Muscle layer of colon (tissue), 2 donors: ENCODE results near the gene SPEF2.
"Not testable (repeated sequence)": the region's sequence is repeated elsewhere in the genome, so short reads cannot be mapped to it uniquely, and the experiment has no call there.

Experiments used
- H3K27ac ChIP-seq: one replicate; pipeline ENCODE4 v1.7.0; 2013; ENCODE audit warnings: low read depth, mild to moderate bottlenecking, low read length, moderate library complexity
- H3K27me3 ChIP-seq, 2 donors: one replicate each; pipeline ENCODE4 v1.7.0; 2013; ENCODE audit warnings: low read length in 2 of 2, mild to moderate bottlenecking in 2 of 2; ENCODE audit not compliant: insufficient read depth in 2 of 2, control insufficient read depth in 1 of 2
- H3K36me3 ChIP-seq: one replicate; pipeline ENCODE4 v1.7.0; 2013; ENCODE audit warnings: mild to moderate bottlenecking, low read length; ENCODE audit not compliant: insufficient read depth
- H3K4me1 ChIP-seq: one replicate; pipeline ENCODE4 v1.7.0; 2013; ENCODE audit warnings: mild to moderate bottlenecking, low read length; ENCODE audit not compliant: insufficient read depth
- H3K4me3 ChIP-seq, 2 donors: one replicate each; pipeline ENCODE4 v1.7.0; 2013; ENCODE audit warnings: low read length in 2 of 2, low read depth in 1 of 2, mild to moderate bottlenecking in 1 of 2, moderate library complexity in 1 of 2
- H3K9ac ChIP-seq: one replicate; pipeline ENCODE4 v1.7.0; 2013; ENCODE audit warnings: low read length
- H3K9me3 ChIP-seq: one replicate; pipeline ENCODE4 v1.7.0; 2013; ENCODE audit warnings: mild to moderate bottlenecking, low read length
- donor health status: abdominal sarcoma.
- donor health status: Adenocarcinoma of cecum.

Gene SPEF2

DNA sequence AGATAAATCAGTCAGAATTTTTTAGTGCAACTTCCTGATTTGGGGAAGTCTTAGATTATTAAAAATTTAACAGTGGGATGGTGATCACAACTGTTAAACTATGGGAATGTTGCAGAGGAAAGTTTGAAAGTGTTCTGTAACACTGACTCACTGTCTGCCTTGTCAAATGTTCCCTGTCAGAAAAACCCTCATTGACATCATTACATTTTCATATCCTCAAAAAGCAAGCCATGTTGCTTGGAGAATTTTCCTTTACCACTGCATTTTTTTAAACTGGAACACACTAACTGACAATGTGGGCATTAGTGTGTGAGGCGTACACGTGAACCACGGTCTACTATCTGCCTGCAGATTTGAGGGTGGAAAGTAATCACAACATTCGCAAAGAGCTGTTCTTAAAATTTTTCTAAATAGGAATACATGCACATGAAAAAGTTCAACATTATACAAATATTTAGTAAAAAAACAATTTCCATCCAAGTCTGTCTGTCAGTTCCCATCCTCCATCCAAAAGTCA lies 210.5 kb downstream of the SPEF2 start:
- Histone ChIP-seq H3K27ac (no peak overlapping the region), H3K9ac (no peak overlapping the region), H3K36me3 (no peaks in the 10 kb centered on the region), H3K4me1 (no peaks in the 10 kb centered on the region), H3K4me3 (no peak overlapping the region), H3K9me3 (no peaks in the 10 kb centered on the region), H3K27me3 (no peaks in the 10 kb centered on the region)

DNA sequence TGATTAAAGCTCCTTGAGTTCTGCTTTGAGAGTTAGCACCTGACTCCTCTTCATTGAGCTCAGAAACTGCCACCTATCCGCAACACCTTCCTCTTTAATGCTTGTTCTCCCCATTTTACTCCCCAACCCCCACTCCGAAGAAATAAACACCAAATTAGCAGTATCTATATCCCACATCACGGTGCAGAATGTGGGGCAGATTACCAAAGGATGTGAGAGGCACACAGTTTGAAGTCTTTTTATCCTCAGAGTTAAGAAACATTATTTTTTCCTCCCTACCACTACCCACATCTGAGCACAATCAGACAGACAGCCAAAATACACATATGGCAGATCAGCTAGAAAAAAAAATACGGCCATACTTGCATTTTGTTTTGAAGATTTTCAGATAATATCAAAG lies 212.9 kb downstream of the SPEF2 start:
- H3K27ac ChIP-seq, result no peak overlapping the region
- H3K9me3 ChIP-seq, result no peaks in the 10 kb centered on the region
- no peaks in the 10 kb centered on the region for H3K4me1 ChIP-seq
- no peak overlapping the region for H3K4me3 ChIP-seq
- no peak overlapping the region for H3K9ac ChIP-seq
- no peaks in the 10 kb centered on the region for H3K36me3 ChIP-seq
- no peaks in the 10 kb centered on the region for H3K27me3 ChIP-seq

DNA sequence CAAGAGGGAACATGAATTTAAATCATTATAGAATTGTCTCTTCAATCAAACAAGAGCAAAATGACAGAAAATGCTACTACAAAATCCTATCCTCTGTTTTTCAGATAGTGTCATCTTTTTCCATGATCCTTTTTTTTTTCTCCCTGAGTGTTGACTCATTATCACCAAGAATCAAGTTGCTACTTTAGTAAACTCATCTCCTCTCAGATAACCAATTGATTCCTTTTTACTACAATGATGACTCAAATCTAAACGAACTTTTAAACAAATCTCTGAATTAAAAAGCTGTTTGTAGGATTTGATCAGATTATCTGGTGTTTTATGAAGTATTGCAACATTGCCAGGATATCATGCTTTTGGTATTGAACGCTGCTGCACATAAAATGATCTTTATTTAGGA lies 215.1 kb downstream of the SPEF2 start:
- H3K4me1 ChIP-seq, result no peaks in the 10 kb centered on the region
- no peak overlapping the region for H3K4me3 ChIP-seq
- H3K27ac ChIP-seq, result no peak overlapping the region
- no peaks in the 10 kb centered on the region for H3K36me3 ChIP-seq
- H3K9ac ChIP-seq, result no peak overlapping the region
- H3K27me3 ChIP-seq, result no peaks in the 10 kb centered on the region
- no peaks in the 10 kb centered on the region for H3K9me3 ChIP-seq

DNA sequence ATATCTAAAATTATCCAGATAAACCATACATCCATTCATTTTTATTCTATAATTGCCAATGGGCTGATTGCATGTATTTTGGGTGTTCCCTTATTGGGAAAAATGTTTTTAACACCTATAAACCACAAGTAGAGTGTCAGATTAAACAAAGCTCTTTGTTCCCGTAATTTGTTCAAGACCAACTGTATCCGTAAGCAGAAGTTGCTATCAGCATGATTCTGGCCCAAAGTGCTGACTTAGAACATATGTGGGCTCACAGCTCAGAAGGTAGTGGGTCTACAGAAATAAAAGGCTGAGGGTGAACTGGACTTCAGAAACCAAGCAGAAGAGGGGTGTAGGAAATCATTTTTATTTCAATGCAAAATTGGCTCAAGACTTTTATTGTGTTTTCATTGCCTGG lies 215.6 kb downstream of the SPEF2 start:
- Histone ChIP-seq H3K9me3 (no peaks in the 10 kb centered on the region), H3K36me3 (no peaks in the 10 kb centered on the region), H3K4me3 (no peak overlapping the region), H3K27me3 (no peaks in the 10 kb centered on the region), H3K9ac (no peak overlapping the region), H3K27ac (no peak overlapping the region), H3K4me1 (no peaks in the 10 kb centered on the region)

DNA sequence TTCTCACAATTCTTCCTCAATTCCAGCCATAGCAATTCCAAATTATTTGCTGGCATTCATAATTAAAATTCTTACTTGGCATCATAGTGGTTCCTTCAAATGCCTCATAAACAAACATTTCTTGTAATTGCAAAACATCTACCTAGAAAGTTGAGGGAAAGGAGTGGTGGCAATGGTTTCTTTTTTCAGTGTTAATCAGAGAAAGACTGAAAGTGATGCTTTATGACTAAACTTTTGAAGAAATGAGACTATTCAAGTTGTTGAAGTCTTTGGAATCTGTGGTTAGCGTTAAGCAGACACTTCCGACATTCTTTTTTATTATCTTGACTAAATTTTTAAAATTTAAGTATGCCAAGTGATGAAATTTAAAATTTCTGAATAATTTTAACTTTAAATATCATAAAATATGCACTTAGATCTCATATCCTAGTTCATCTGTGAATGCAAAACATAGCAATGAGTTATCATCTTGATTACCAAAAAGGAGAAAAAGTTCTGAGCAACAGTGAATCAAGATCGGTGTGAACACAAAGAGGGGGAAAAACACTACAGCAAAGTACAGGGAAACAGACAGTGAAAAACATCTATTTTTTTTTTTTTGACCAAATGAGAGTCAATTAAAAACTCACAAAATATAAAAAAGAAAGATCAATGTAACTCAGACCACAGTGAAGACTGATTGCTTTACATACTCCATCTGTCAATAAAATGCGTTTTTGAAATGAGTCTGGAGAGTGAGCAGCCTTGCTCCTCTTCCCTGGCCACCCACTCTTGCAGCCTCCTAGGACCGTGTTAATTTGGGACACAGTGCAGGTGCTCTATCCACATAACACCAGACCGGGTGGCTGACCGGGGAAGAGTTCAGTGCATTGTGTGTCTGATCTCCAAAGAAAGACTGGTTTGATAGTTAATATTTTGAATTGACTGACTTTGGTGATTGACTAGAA lies 218.4 kb downstream of the SPEF2 start:
- Histone ChIP-seq H3K27me3 (no peaks in the 10 kb centered on the region), H3K36me3 (no peaks in the 10 kb centered on the region), H3K4me3 (no peak overlapping the region), H3K9me3 (no peaks in the 10 kb centered on the region), H3K9ac (no peak overlapping the region), H3K4me1 (no peaks in the 10 kb centered on the region), H3K27ac (no peak overlapping the region)

DNA sequence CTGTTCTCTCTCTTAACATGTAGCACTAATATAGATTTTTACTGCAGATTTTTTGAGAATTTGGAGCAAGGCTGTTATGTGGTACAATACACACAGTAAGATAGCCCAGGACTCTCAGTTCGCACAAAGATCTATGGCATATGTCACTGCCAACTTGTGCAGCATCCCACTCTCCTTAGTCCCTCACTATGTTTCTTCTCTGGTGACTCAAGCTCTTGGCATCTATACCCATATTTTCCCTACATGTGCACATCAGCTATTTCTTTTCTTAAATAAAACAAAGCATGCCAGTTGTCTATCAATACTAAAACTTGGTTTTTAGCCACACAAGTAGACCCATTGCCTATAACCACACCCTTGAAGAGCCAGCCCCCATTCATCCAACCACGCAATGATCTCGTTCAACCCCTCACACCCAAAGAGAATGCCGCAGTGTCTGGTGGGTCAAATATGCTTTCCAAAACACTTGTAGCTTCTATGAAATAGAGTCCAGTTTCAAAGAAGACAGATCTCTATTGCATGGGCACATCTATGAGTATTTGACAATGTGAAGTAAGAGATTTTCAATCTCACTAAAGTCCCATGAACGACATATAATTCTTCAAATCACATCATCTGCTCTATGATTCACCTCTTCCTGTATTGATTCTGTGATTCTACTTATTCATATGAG lies 220.8 kb downstream of the SPEF2 start:
- H3K9me3 ChIP-seq, result no peaks in the 10 kb centered on the region
- no peaks in the 10 kb centered on the region for H3K36me3 ChIP-seq

DNA sequence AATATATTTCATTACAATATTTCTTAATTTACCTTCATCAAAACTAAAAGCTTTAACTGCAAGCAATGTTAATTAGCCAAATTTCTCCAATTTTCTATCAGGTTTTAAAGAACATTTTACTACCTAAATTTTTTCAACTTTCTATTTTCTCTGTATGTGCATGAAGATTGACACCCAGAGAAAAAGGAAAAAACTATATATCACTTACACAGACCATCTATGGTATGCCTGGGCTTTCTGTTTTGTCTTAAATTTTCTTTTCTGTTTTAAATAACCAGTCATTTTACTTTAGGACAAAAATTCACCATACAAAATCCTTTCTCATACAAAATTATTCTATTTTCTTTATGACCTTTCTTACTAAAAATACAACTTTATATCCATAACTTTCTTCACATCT lies 225.2 kb downstream of the SPEF2 start:
- Histone ChIP-seq H3K27me3 (no peaks in the 10 kb centered on the region), H3K9me3 (no peaks in the 10 kb centered on the region), H3K27ac (no peak overlapping the region), H3K9ac (no peak overlapping the region), H3K36me3 (no peaks in the 10 kb centered on the region), H3K4me3 (no peak overlapping the region), H3K4me1 (no peaks in the 10 kb centered on the region)

More for the DNA sequence above, 220.8 kb downstream of the SPEF2 start:
- Histone ChIP-seq H3K4me1 (no peaks in the 10 kb centered on the region), H3K27me3 (no peaks in the 10 kb centered on the region), H3K27ac (no peak overlapping the region), H3K4me3 (no peak overlapping the region), H3K9ac (no peak overlapping the region)

DNA sequence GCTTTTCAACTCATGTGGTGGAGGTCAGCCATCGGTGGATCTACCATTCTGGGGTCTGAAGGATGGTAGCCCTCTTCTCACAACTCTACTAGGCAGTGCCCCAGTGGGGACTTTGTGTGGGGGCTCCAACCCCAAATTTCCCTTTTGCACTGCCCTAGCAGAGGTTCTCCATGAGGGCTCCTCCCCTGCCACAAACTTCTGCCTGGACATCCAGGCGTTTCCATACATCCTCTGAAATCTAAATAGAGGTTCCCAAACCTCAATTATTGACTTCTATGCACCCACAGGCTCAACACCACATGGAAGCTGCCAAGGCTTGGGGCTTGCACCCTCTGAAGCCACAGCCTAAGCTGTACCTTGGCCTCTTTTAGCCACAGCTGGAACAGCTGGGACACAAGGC lies 227.8 kb downstream of the SPEF2 start:
- H3K9me3 ChIP-seq, H3K36me3 ChIP-seq, H3K4me3 ChIP-seq, H3K4me1 ChIP-seq, H3K9ac ChIP-seq, H3K27ac ChIP-seq, H3K27me3 ChIP-seq: not testable (repeated sequence)

DNA sequence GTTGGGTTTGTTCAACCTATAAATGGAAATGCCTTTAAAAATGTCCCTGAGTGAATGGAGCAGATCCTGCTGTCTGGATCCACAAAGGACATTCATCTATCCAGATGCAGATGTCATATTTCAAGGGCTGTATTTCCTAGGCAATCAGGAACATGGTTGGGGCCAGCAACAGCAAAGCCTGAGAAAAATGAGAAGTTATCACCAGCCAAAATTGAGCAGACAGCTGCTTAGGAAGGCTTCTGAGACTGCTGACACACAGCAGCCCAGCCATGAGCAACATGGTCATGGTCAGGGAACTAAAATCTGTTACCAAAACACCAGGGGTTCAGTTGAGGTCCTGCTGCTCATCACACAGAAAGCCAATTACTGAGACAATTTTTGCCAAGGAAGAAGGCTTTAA lies 229.8 kb downstream of the SPEF2 start:
- Histone ChIP-seq H3K36me3 (no peaks in the 10 kb centered on the region), H3K4me1 (no peaks in the 10 kb centered on the region), H3K9me3 (no peaks in the 10 kb centered on the region), H3K9ac (no peak overlapping the region), H3K27me3 (no peaks in the 10 kb centered on the region), H3K27ac (no peak overlapping the region), H3K4me3 (no peak overlapping the region)

DNA sequence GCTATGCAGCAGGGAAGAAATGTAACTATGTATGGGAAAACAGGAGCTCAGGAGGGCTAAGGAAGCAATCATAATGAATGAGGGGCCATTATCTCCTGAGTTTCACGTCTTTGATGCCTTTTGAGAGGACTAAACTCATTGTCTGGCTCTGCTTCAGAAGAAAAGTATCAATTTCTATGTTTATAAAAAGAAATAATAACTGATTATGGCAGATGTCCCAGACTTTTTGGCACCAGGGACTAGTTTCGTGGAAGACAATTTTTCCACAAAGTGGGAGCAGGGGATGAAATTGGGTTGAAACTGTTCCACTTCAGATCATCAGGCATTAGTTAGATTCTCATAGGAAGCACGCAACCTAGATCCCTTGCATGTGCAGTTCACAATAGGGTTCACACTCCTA lies 230.3 kb downstream of the SPEF2 start:
- H3K36me3 ChIP-seq, result no peaks in the 10 kb centered on the region
- H3K9ac ChIP-seq, result no peak overlapping the region
- no peaks in the 10 kb centered on the region for H3K4me1 ChIP-seq
- H3K4me3 ChIP-seq, result no peak overlapping the region
- no peaks in the 10 kb centered on the region for H3K9me3 ChIP-seq
- no peak overlapping the region for H3K27ac ChIP-seq
- H3K27me3 ChIP-seq, result no peaks in the 10 kb centered on the region

DNA sequence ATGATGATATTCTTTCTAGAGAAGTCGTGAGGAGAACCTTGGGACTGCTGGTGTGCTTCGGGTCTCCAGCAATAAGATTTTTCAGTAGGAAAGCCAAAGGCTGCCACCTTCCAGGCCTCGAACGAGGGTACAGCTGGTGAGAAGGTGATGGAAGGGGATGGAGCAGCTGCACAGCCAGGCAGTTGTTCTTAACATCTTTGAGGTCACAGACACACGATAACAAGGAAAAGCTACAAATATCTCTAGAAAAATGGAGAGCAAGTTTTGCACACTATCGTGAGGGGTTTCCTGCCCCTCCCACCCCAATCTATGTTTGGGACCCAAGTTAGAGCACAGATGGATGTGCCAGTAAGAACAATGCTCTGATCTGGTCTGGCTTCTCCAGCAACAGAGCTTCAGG lies 232.2 kb downstream of the SPEF2 start:
- no peaks in the 10 kb centered on the region for H3K9me3 ChIP-seq
- H3K36me3 ChIP-seq, result no peaks in the 10 kb centered on the region
- H3K4me3 ChIP-seq, result no peak overlapping the region
- no peak overlapping the region for H3K9ac ChIP-seq
- no peaks in the 10 kb centered on the region for H3K4me1 ChIP-seq
- H3K27me3 ChIP-seq, result no peaks in the 10 kb centered on the region
- H3K27ac ChIP-seq, result no peak overlapping the region
